ENCODE results near the gene ZCWPW2. TPM values are rescaled to one million over a fixed set of nuclear protein-coding genes. Genes with fewer than 3 reads are reported as not detected.

Gene ZCWPW2
- total RNA-seq, 6 experiments from 2014 or later, result 0.18 to 0.24 (median 0.20) TPM; not detected in 3

DNA sequence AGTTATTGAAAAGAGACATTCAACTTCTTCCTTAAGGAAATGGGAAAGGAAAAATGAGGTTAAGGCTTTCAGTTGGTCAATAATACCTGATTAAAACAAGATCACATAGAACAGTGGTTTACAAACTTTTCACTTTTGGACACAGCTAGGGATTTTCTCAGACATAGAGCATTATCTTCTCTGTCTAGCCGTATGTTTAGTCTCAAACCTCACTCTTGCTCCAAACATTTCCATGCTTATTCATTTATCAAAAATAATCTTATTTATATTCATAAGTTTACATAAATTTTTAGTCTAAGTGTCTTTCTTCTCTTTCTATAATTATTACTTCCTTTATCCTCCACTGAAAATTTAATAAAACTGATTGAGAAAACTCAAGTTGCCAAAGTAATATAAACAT is 114.3 kb downstream of the ZCWPW2 start:
- H3K36me3 ChIP-seq, result no peaks in the 10 kb centered on the region
- TF ChIP-seq, protein P1, sequence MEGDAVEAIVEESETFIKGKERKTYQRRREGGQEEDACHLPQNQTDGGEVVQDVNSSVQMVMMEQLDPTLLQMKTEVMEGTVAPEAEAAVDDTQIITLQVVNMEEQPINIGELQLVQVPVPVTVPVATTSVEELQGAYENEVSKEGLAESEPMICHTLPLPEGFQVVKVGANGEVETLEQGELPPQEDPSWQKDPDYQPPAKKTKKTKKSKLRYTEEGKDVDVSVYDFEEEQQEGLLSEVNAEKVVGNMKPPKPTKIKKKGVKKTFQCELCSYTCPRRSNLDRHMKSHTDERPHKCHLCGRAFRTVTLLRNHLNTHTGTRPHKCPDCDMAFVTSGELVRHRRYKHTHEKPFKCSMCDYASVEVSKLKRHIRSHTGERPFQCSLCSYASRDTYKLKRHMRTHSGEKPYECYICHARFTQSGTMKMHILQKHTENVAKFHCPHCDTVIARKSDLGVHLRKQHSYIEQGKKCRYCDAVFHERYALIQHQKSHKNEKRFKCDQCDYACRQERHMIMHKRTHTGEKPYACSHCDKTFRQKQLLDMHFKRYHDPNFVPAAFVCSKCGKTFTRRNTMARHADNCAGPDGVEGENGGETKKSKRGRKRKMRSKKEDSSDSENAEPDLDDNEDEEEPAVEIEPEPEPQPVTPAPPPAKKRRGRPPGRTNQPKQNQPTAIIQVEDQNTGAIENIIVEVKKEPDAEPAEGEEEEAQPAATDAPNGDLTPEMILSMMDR (IDR thresholded peaks at IDR 0.05), result no peak
- no peak for TF ChIP-seq POLR2A (IDR thresholded peaks at IDR 0.05)
- intact Hi-C loops (cut with DNase I), result no loop called here
- no peak overlapping the region for H3K4me3 ChIP-seq
- H3K9me3 ChIP-seq, result no peaks in the 10 kb centered on the region
- no peaks in the 10 kb centered on the region for H3K27me3 ChIP-seq
- no peaks in the 10 kb centered on the region for H3K4me1 ChIP-seq
- H3K27ac ChIP-seq, result no peak overlapping the region
- ATAC-seq, result no peak
- 53% methylated on average over 1 of the region's 1 CpG for WGBS (ENCODE audit: insufficient coverage, low coverage, low lambda C conversion rate, missing lambda C conversion rate)
- DNase-seq, result no peak

GRCh38 chr3:28467414-28467813 is 118.9 kb downstream of the ZCWPW2 start:
- Histone ChIP-seq H3K4me3 (no peak overlapping the region), H3K9me3 (no peaks in the 10 kb centered on the region), H3K36me3 (no peaks in the 10 kb centered on the region), H3K27ac (no peak overlapping the region), H3K27me3 (no peaks in the 10 kb centered on the region), H3K4me1 (no peaks in the 10 kb centered on the region)
- DNase-seq (no peak), ATAC-seq (no peak)
- intact Hi-C loops (cut with DNase I), result no loop called here
- WGBS (ENCODE audit: insufficient coverage, low coverage, low lambda C conversion rate, missing lambda C conversion rate), result 88% methylated on average over 1 of the region's 1 CpG
- no peak for TF ChIP-seq POLR2A (IDR thresholded peaks at IDR 0.05)
- TF ChIP-seq, protein P1 (IDR thresholded peaks at IDR 0.05), result no peak

- TF ChIP-seq, protein P1 (IDR thresholded peaks at IDR 0.05), result peak; percentile 50 to 69 (median 64)
- no peak for TF ChIP-seq POLR2A (IDR thresholded peaks at IDR 0.05)
- H3K4me1 ChIP-seq, result no peaks in the 10 kb centered on the region
- ATAC-seq (peak; percentile 51 to 73 (median 66)), DNase-seq (no peak)
- no peaks in the 10 kb centered on the region for H3K27me3 ChIP-seq
- no peak overlapping the region for H3K27ac ChIP-seq
- H3K9me3 ChIP-seq, result no peaks in the 10 kb centered on the region
- no peaks in the 10 kb centered on the region for H3K36me3 ChIP-seq
- H3K4me3 ChIP-seq, result no peak overlapping the region
- intact Hi-C loops (cut with DNase I), result no loop called here
These were observed 127.7 kb downstream of the ZCWPW2 start for GRCh38 chr3:28476194-28476593.

GRCh38 chr3:28476764-28477163 is 128.2 kb downstream of the ZCWPW2 start:
- Histone ChIP-seq H3K36me3 (no peaks in the 10 kb centered on the region), H3K27me3 (no peaks in the 10 kb centered on the region), H3K4me3 (no peak overlapping the region), H3K27ac (no peak overlapping the region), H3K9me3 (no peaks in the 10 kb centered on the region), H3K4me1 (no peaks in the 10 kb centered on the region)
- no peak for ATAC-seq
- no peak for DNase-seq
- 72% methylated on average over 4 of the region's 5 CpGs for WGBS (ENCODE audit: insufficient coverage, low coverage, low lambda C conversion rate, missing lambda C conversion rate)
- TF ChIP-seq POLR2A (IDR thresholded peaks at IDR 0.05), result no peak
- TF ChIP-seq, protein P1 (IDR thresholded peaks at IDR 0.05), result no peak
- intact Hi-C loops (cut with DNase I), result no loop called here

- no peaks in the 10 kb centered on the region for H3K27me3 ChIP-seq
- DNase-seq (no peak), ATAC-seq (no peak)
- no peak for TF ChIP-seq POLR2A (IDR thresholded peaks at IDR 0.05)
- TF ChIP-seq, protein P1 (IDR thresholded peaks at IDR 0.05), result no peak
- H3K9me3 ChIP-seq, result no peaks in the 10 kb centered on the region
- no peaks in the 10 kb centered on the region for H3K4me1 ChIP-seq
- no peak overlapping the region for H3K4me3 ChIP-seq
- H3K27ac ChIP-seq, result no peak overlapping the region
- intact Hi-C loops (cut with DNase I), result no loop called here
- H3K36me3 ChIP-seq, result no peaks in the 10 kb centered on the region
These were observed 136.6 kb downstream of the ZCWPW2 start for GRCh38 chr3:28485164-28485563.
